Measurements from ENCODE around the gene PRDM16.
A peak's percentile ranks its signal among the peaks of the same experiment; 100 is the strongest.

PRDM16 gene

GRCh38 chr1:3217181-3217641 is 148.2 kb downstream of the PRDM16 start:
- Histone ChIP-seq H3K4me2 (ENCODE audit: insufficient read depth, low read length, poor library complexity, severe bottlenecking) (no peak overlapping the region), H3K18ac (ENCODE audit: low read length) (peak overlapping the region; percentile 94), H2BK120ac (ENCODE audit: low read depth, low read length) (peak overlapping the region; percentile 73), H2AFZ (ENCODE audit: low read length) (no peak overlapping the region), H3K14ac (ENCODE audit: low read length) (no peak overlapping the region), H2AK5ac (ENCODE audit: low read depth, low read length) (peak overlapping the region; percentile 87), H2BK5ac (ENCODE audit: low read length) (peak overlapping the region; percentile 43), H2BK12ac (ENCODE audit: low read length) (no peak overlapping the region), H3K23ac (ENCODE audit: low read depth, low read length, poor library complexity) (no peak overlapping the region), H3K4me1 (ENCODE audit: control insufficient read depth in 2 of 2, insufficient read depth in 1 of 2, low read depth in 1 of 2, low read length in 2 of 2) (peaks cover 14 to 44% of the 10 kb centered on the region in 2 donors), H3K9me3 (replicated peaks in 1 of 2; ENCODE audit: control insufficient read depth in 2 of 2, insufficient read depth in 1 of 2, low read depth in 1 of 2, low read length in 2 of 2) (no peaks in the 10 kb centered on the region), H3K4me3 (ENCODE audit: low read length in 2 of 2) (no peak overlapping the region), H3K9ac (ENCODE audit: low read depth, low read length, poor library complexity) (peak overlapping the region; percentile 79), H3K27me3 (ENCODE audit: control insufficient read depth in 3 of 3, insufficient read depth in 3 of 3, low read depth in 1 of 3, low read length in 3 of 3) (peaks cover 0 to 88% (median 0%) of the 10 kb centered on the region in 3 experiments), H4K91ac (ENCODE audit: low read depth, low read length, poor library complexity) (no peak overlapping the region), H3K4ac (ENCODE audit: low read length) (peak overlapping the region; percentile 56), H2BK15ac (ENCODE audit: low read length) (peak overlapping the region; percentile 75), H3K79me1 (ENCODE audit: low read depth, low read length) (peaks cover 3% of the 10 kb centered on the region), H4K8ac (ENCODE audit: low read depth, low read length) (no peak overlapping the region), H3K36me3 (replicated peaks in 1 of 2; ENCODE audit: control insufficient read depth in 2 of 2, insufficient read depth in 2 of 2, low read length in 2 of 2) (no peaks in the 10 kb centered on the region), H3K27ac (replicated peaks; ENCODE audit: low read length) (no peak overlapping the region)
- no CpG with 5 or more reads among the region's 15 CpGs for WGBS, 2 donors (ENCODE audit: extremely low coverage in 2 of 2, insufficient read length in 2 of 2, insufficient replicate concordance in 1 of 2)
- DNase-seq (ENCODE audit: low spot score), result no peak

GRCh38 chr1:3217979-3218679 is 149.1 kb downstream of the PRDM16 start:
- no CpG with 5 or more reads among the region's 23 CpGs for WGBS, 2 donors (ENCODE audit: extremely low coverage in 2 of 2, insufficient read length in 2 of 2, insufficient replicate concordance in 1 of 2)

GRCh38 chr1:3219005-3219790 is 150.2 kb downstream of the PRDM16 start:
- H3K27ac ChIP-seq (replicated peaks; ENCODE audit: low read length), result peak overlapping the region; percentile 67
- no peaks in the 10 kb centered on the region for H3K9me3 ChIP-seq (replicated peaks in 1 of 2; ENCODE audit: control insufficient read depth in 2 of 2, insufficient read depth in 1 of 2, low read depth in 1 of 2, low read length in 2 of 2)
- H2BK12ac ChIP-seq (ENCODE audit: low read length), result peak overlapping the region; percentile 47
- H3K79me1 ChIP-seq (ENCODE audit: low read depth, low read length), result peaks cover 3% of the 10 kb centered on the region
- no CpG with 5 or more reads among the region's 37 CpGs for WGBS, 2 donors (ENCODE audit: extremely low coverage in 2 of 2, insufficient read length in 2 of 2, insufficient replicate concordance in 1 of 2)
- H3K4me3 ChIP-seq (ENCODE audit: low read length in 2 of 2), result no peak overlapping the region
- H2AFZ ChIP-seq (ENCODE audit: low read length), result no peak overlapping the region
- H4K91ac ChIP-seq (ENCODE audit: low read depth, low read length, poor library complexity), result no peak overlapping the region
- H3K14ac ChIP-seq (ENCODE audit: low read length), result peak overlapping the region; percentile 78
- peak overlapping the region; percentile 69 for H3K4ac ChIP-seq (ENCODE audit: low read length)
- H2BK15ac ChIP-seq (ENCODE audit: low read length), result peak overlapping the region; percentile 98
- H3K18ac ChIP-seq (ENCODE audit: low read length), result peak overlapping the region; percentile 96
- peaks cover 14 to 36% of the 10 kb centered on the region in 2 donors for H3K4me1 ChIP-seq (ENCODE audit: control insufficient read depth in 2 of 2, insufficient read depth in 1 of 2, low read depth in 1 of 2, low read length in 2 of 2)
- peak overlapping the region; percentile 100 for H2AK5ac ChIP-seq (ENCODE audit: low read depth, low read length)
- peaks cover 0 to 97% (median 0%) of the 10 kb centered on the region in 3 experiments for H3K27me3 ChIP-seq (ENCODE audit: control insufficient read depth in 3 of 3, insufficient read depth in 3 of 3, low read depth in 1 of 3, low read length in 3 of 3)
- DNase-seq (ENCODE audit: low spot score), result no peak
- H3K9ac ChIP-seq (ENCODE audit: low read depth, low read length, poor library complexity), result no peak overlapping the region
- H4K8ac ChIP-seq (ENCODE audit: low read depth, low read length), result no peak overlapping the region
- H2BK120ac ChIP-seq (ENCODE audit: low read depth, low read length), result peak overlapping the region; percentile 47
- no peaks in the 10 kb centered on the region for H3K36me3 ChIP-seq (replicated peaks in 1 of 2; ENCODE audit: control insufficient read depth in 2 of 2, insufficient read depth in 2 of 2, low read length in 2 of 2)
- peak overlapping the region; percentile 69 for H3K23ac ChIP-seq (ENCODE audit: low read depth, low read length, poor library complexity)
- H2BK5ac ChIP-seq (ENCODE audit: low read length), result peak overlapping the region; percentile 85
- H3K4me2 ChIP-seq (ENCODE audit: insufficient read depth, low read length, poor library complexity, severe bottlenecking), result no peak overlapping the region

More at GRCh38 chr1:3217979-3218679, 149.1 kb downstream of the PRDM16 start:
- Histone ChIP-seq H2BK5ac (ENCODE audit: low read length) (peak overlapping the region; percentile 19), H2BK12ac (ENCODE audit: low read length) (no peak overlapping the region), H3K4me1 (ENCODE audit: control insufficient read depth in 2 of 2, insufficient read depth in 1 of 2, low read depth in 1 of 2, low read length in 2 of 2) (peaks cover 14 to 37% of the 10 kb centered on the region in 2 donors), H3K4me2 (ENCODE audit: insufficient read depth, low read length, poor library complexity, severe bottlenecking) (no peak overlapping the region), H2AK5ac (ENCODE audit: low read depth, low read length) (peak overlapping the region; percentile 87), H3K9me3 (replicated peaks in 1 of 2; ENCODE audit: control insufficient read depth in 2 of 2, insufficient read depth in 1 of 2, low read depth in 1 of 2, low read length in 2 of 2) (no peaks in the 10 kb centered on the region), H3K79me1 (ENCODE audit: low read depth, low read length) (peaks cover 3% of the 10 kb centered on the region), H3K14ac (ENCODE audit: low read length) (no peak overlapping the region), H3K23ac (ENCODE audit: low read depth, low read length, poor library complexity) (no peak overlapping the region), H2BK15ac (ENCODE audit: low read length) (peak overlapping the region; percentile 75), H4K91ac (ENCODE audit: low read depth, low read length, poor library complexity) (no peak overlapping the region), H3K18ac (ENCODE audit: low read length) (peak overlapping the region; percentile 94), H2BK120ac (ENCODE audit: low read depth, low read length) (peak overlapping the region; percentile 73), H3K4me3 (ENCODE audit: low read length in 2 of 2) (no peak overlapping the region), H3K27ac (replicated peaks; ENCODE audit: low read length) (peak overlapping the region; percentile 67), H3K4ac (ENCODE audit: low read length) (no peak overlapping the region), H2AFZ (ENCODE audit: low read length) (no peak overlapping the region), H3K9ac (ENCODE audit: low read depth, low read length, poor library complexity) (no peak overlapping the region), H3K36me3 (replicated peaks in 1 of 2; ENCODE audit: control insufficient read depth in 2 of 2, insufficient read depth in 2 of 2, low read length in 2 of 2) (no peaks in the 10 kb centered on the region), H3K27me3 (ENCODE audit: control insufficient read depth in 3 of 3, insufficient read depth in 3 of 3, low read depth in 1 of 3, low read length in 3 of 3) (peaks cover 0 to 97% (median 0%) of the 10 kb centered on the region in 3 experiments), H4K8ac (ENCODE audit: low read depth, low read length) (no peak overlapping the region)
- DNase-seq (ENCODE audit: low spot score), result no peak

Data from neuronal stem cell (in vitro differentiated cells).